DMS114 treated with DMSO at 0.1 percent for 48 hours (cell line): ENCODE data around the gene LBX1.
"Not testable (repeated sequence)": the region's sequence is repeated elsewhere in the genome, so short reads cannot be mapped to it uniquely, and the experiment has no call there.

Source experiments
- DNase-seq: peaks from one replicate; lab custom pipeline; 2025; ENCODE audit not compliant: unreplicated experiment; lab: John Stamatoyannopoulos, UW

The LBX1 gene

DNA sequence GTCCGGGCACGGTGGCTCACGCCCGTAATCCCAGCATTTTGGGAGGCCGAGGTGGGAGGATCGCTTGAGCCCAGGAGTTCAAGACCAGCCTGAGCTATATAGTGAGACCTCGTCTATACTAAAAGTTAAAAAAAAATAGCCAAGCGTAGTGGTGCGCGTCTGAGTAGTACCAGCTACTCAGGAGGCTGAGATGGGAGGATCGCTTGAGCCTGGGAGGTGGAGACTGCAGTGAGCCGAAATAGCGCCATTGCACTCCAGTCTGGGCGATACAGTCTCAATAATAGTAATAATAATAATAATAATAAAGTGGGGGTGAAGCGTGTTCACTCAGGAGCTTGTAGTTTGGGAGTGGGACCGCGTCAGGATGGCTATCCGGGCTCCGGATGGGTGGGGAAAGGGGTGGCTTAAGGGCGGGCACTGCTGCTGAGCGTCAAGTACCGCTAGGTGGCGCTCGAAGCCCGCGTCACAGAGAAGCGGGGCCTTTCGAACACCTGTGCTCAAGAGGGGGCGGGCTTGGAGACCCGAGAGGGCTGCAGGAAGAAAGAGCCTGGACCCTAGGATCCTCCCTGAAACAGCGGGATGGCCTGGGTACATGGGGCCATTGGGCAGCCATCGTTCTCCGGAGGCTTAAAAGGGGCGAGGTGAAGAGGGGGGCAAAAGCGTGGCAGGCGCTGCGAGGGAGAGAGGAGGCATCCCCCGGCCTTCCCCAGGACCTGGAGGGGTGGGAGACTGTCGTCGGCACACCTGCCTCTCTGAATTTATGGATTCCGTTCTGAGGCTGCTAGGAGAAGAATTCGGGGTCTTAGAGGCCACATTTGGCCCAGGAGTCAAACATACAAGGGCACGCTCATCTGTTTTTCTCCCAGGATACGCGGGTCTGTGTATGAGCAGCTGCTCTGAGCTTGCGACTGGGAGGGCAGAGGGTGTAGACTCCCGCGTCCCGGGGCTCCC is 14.5 kb downstream of the LBX1 start:
- peak; percentile 47 for DNase-seq

DNA sequence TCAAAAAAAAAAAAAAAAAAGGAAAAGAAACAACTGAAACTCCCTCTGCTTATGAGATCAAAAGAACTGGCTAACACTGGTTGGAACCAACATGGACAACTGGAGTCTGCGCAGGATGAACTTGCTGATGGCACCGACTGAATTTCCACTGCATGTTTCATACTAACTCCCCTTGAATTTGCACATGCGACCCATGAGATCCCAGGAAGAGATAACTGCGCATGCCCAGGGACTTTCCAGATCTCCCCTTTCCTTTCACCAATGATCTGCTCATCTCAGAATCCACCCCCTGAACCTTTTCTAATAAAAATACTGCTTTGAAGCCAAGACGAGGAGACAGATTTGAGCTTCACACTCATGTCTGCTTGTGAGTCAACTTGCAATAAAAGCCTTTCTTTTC is 20.7 kb downstream of the LBX1 start:
- no peak for DNase-seq

DNA sequence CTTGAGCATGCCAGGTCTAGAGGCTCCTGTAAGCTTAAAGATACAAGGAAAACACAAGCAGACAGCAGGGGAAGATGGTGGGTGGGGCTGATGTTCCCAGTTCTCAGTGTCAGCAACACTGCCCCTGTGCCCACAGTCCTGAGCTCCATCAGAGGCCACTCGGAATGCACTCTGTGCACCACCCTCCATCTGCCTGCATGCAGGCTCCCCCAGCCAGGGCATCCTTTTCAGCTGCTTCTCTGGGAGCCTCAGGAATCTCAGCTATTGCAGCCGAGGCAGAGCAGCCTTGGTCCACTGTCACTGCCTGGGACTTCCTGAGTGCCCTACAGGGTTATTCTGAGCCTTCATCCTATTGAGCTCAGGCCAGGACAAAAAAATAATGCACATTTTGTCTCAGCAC is 22.2 kb downstream of the LBX1 start:
- DNase-seq = no peak

DNA sequence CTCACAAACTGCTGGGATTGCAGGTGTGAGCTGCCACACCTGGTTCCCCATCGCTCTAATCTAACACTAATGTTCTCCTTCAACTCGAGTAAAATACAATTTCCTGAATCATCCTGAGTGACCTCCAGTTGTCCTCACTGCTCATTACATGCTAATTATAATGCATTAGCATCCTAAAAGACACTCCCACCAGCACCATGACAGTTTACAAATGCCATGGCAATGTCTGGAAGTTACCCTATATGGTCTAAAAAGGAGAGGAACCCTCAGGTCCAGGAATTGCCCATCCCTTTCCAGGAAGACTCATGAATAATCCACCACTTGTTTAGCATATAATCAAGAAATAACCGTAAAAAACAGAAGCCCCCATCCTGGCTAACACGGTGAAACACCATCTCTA is 26.6 kb downstream of the LBX1 start:
- DNase-seq = not testable (repeated sequence)

DNA sequence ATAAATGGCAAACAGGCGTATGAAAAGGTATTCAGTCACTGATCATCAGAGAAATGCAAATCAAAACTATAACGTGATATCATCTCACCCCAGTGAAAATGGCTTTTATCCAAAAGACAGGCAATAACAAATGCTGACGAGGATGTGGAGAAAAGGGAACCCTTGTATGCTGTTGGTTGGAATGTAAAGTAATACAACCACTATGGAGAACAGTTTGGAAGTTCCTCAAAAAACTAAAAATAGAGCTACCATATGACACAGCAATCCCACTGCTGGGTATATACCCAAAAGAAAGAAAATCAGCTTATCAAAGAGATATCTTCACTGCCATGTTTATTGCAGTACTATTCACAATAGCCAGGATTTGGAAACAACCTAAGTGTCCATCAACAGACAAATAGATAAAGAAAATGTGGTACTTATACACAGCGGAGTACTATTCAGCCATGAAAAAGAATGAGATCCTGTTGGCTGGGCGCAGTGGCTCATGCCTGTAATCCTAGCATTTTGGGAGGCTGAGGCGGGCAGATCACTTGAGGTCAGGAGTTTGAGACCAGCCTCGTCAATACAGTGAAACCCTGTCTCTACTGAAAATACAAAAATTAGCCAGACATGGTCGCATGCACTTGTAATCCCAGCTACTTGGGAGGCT is 30.8 kb downstream of the LBX1 start:
- not testable (repeated sequence) for DNase-seq

DNA sequence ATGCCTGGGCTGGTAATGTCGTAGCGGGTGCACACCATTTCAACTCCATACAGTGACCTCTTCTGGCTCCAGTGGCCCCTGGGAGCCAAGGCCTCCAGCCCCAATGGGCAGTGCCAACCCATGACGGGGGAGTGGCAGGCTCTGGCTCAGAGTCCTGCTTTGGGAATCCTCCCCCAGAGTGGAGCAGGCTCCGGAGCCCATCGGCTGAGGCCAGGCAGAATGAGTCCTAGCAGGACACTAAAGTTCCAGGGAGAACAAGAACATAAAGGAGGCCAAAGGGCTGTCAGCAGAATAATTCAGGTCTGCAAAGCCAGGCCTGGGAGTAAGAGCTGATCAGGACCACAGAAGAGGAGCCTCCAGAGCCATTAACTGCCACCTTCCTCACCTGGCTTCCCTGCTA is 33.3 kb downstream of the LBX1 start:
- no peak for DNase-seq

DNA sequence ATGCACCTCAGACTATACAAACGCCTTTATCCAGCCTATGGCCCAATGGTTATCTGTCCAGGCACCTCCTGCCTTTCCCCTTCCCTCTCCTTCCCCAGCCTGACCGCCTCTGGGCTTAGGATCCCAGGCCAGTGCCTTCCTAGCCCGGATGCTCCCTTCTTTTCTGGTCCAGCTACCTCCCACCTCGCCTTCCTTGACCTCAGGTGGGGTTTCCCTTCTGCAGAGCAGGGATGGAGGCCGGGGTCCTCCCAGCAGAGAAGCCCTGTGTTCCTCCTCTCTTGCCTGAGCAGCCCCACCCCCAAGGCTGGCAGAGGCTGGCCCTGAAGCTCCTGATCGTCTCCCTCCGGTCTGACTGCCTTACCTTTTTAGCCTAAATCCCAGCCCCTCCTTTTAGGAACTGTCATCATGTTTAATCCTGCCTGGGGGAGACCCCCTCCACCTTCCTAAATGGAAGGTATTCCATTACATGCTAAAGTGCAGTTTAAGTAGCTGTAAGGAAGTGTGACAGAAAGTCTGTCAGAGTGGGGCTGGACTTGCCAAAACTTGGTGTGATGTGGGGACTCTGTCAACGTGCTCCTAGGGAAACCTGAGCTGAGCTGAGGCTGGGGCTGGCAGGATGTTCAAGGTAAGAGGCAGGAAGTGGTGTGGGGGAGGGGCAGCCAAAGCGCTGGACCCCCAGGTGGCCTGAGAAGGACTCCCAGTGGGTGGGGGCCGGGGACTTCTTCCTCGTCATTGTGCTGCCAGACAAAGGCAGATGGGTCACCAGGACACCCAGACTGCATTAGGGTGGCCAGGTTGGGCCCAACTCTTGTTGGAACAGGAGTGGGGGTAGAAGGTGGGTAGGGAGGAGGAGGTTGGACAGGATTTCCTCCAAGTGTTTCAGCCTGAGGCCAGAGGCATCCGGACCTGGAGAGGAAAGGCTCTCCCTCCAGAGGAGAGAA is 39.5 kb downstream of the LBX1 start:
- DNase-seq = no peak

DNA sequence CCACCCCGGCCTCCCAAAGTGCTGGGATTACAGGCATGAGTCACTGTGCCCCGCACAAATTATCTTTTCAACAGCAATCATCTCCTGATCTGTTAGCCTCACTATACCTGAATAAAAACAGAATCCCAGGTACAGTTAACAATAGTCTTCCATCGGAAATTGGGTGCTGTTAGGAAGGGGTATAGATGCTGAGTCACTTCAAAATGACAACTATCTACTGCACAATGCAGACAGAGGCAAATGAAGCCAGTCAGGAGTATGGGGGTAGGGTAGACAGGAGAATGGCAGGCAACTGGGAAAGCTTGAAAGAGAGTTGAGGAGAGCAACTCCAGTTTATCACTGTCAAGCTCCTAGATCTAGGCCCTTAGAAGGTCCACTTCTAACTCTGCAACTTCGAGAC is 40.3 kb downstream of the LBX1 start:
- DNase-seq = no peak

DNA sequence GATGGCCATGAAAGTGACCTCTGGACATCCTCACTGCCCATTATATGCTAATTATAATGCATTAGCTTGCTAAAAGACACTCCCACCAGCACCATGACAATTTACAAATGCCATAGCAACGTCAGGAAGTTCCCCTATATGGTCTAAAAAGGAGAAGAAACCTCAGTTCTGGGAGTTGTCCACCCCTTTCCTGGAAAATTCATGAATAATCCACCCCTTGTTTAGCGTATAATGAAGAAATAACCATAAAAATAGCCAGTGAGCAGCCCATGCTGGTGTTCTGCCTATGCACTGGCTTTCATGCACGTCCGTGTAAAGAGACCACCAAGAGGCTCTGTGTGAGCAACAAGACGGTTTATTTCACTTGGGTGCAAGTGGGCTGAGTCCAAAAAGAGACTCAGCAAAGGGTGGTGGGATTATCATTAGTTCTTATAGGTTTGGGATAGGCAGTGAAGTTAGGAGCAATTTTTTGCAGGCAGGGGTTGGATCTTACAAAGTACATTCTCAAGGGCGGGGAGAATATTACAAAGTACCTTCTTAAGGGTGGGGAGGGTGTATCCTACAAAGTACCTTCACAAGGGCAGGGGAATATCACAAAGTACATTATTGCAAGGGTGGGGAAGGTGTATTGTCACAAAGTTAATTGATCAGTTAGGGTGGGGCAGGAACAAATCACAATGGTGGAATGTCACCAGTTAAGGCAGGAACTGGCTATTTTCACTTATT is 45.6 kb downstream of the LBX1 start:
- no peak for DNase-seq

DNA sequence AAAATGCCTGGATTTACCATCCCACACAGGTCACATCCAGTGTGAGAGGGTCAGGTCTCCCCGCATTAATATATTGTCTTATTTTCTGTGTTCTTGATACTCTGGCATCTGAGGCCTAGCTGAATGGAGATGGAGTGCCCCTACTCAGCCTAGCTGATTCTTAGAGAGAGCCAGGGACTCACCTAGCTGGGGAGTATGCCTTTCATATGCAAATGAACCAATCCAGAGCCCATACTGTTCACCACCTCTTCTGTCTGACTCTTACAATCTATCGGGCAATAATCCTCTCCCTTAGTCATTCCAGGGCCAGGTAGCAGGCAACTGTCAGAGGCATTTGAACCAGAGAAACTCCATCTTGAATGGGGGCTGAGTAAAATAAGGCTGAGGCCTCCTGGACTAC is 46.3 kb downstream of the LBX1 start:
- no peak for DNase-seq
